Transverse colon (tissue), 4 donors: Measurements from ENCODE around the gene PSMB7.

ENCODE experiments used
- EP300 ChIP-seq: sonication (generic); formaldehyde crosslinking; IDR thresholded peaks from one replicate; pipeline ENCODE4 v1.6.1; 2017; ENCODE audit warnings: antibody characterized with exemption, low read depth
- POLR2A ChIP-seq: fragments of 450-650 bp; IDR thresholded peaks from one replicate; pipeline ENCODE4 v1.6.1; 2016; ENCODE audit warnings: antibody characterized with exemption, mild to moderate bottlenecking, moderate library complexity
- POLR2AphosphoS5 ChIP-seq, 3 donors: sonication (generic); formaldehyde crosslinking; IDR thresholded peaks; one replicate each; pipeline ENCODE4 v1.6.1; 2016; ENCODE audit warnings: antibody characterized with exemption in 3 of 3
- TF ChIP-seq, protein P1 (sequence below), 5 experiments: fragments of 200-600 bp in 3 of 5; fragments of 450-650 bp in 2 of 5; sonication (generic) in 3 of 5; IDR thresholded peaks; 1 replicate in 2 of 5; 2 replicates in 3 of 5; pipeline ENCODE4 v1.5.1; 2016 to 2017; ENCODE audit warnings: antibody characterized with exemption in 5 of 5, inconsistent platforms in 3 of 5, mild to moderate bottlenecking in 2 of 5, moderate library complexity in 1 of 5

DNA sequence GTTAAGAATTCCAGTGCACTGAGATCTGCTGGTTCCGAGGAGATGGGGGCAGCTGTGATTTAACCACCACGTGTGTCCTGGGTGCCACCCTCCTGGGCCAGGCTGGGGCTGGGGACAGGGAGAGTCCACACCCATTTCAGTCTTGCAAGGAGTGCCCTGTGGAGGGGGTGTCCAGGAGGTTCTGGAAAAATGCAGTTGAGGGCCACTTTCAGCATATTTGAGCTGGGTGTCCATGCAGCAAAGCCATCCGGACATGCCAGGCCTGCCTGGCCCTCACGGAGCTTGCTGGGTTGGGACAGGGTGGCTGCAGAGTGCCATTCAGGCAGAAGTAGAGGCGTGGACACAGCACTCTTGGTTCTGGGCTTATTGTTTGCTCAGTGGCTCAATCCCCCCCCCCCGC is 89.4 kb downstream of the PSMB7 start:
- TF ChIP-seq POLR2A (no peak), POLR2AphosphoS5 (IDR thresholded peaks at IDR 0.05) (no peak), EP300 (no peak)
- TF ChIP-seq, protein P1, sequence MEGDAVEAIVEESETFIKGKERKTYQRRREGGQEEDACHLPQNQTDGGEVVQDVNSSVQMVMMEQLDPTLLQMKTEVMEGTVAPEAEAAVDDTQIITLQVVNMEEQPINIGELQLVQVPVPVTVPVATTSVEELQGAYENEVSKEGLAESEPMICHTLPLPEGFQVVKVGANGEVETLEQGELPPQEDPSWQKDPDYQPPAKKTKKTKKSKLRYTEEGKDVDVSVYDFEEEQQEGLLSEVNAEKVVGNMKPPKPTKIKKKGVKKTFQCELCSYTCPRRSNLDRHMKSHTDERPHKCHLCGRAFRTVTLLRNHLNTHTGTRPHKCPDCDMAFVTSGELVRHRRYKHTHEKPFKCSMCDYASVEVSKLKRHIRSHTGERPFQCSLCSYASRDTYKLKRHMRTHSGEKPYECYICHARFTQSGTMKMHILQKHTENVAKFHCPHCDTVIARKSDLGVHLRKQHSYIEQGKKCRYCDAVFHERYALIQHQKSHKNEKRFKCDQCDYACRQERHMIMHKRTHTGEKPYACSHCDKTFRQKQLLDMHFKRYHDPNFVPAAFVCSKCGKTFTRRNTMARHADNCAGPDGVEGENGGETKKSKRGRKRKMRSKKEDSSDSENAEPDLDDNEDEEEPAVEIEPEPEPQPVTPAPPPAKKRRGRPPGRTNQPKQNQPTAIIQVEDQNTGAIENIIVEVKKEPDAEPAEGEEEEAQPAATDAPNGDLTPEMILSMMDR (IDR thresholded peaks at IDR 0.05): no peak
